Immature natural killer cell (primary cell): ENCODE results near the gene FLT4. TPM values are rescaled to one million over a fixed set of nuclear protein-coding genes. Genes with fewer than 3 reads are reported as not detected.

Source experiments
- DNase-seq, 3 donors: peaks; one replicate each; pipeline ENCODE4 v3.0.0; 2022; ENCODE audit warnings: mixed read lengths in 1 of 3
- H3K27ac Mint-ChIP-seq, 6 donors: one replicate each; pipeline ENCODE4 v1.8.0; 2020; ENCODE audit warnings: mixed read lengths in 6 of 6, mild to moderate bottlenecking in 5 of 6, inconsistent platforms in 4 of 6, moderate library complexity in 3 of 6
- H3K27me3 Mint-ChIP-seq, 3 donors: one replicate each; pipeline ENCODE4 v1.8.0; 2020 to 2021; ENCODE audit warnings: low read depth in 3 of 3, mild to moderate bottlenecking in 3 of 3, mixed read lengths in 3 of 3, moderate library complexity in 3 of 3, inconsistent platforms in 1 of 3
- H3K36me3 Mint-ChIP-seq, 3 donors: one replicate each; pipeline ENCODE4 v1.8.0; 2020; ENCODE audit warnings: mixed read lengths in 3 of 3, inconsistent platforms in 2 of 3, mild to moderate bottlenecking in 2 of 3
- H3K4me1 Mint-ChIP-seq, 2 donors: one replicate each; pipeline ENCODE4 v1.8.0; 2020; ENCODE audit warnings: inconsistent platforms in 2 of 2, mild to moderate bottlenecking in 2 of 2, mixed read lengths in 2 of 2, moderate library complexity in 1 of 2
- H3K4me3 Mint-ChIP-seq, 5 donors: one replicate each; pipeline ENCODE4 v1.8.0; 2020; ENCODE audit warnings: mild to moderate bottlenecking in 5 of 5, mixed read lengths in 5 of 5, inconsistent platforms in 3 of 5, moderate library complexity in 3 of 5
- H3K9me3 Mint-ChIP-seq, 6 donors: one replicate each; pipeline ENCODE4 v1.8.0; 2020; ENCODE audit warnings: mild to moderate bottlenecking in 6 of 6, mixed read lengths in 6 of 6, inconsistent platforms in 4 of 6, moderate library complexity in 3 of 6
- polyA plus RNA-seq, 3 donors: library from polyadenylated mRNA; unstranded; fragments of 300-500 nt; fragmentation: Illumina TruSeq; gene quantifications; one replicate each; pipeline ENCODE4 v1.2.3, GENCODE V29; 2021

FLT4 gene
- polyA plus RNA-seq, 3 donors from 2014 or later, result 0.37 TPM; not detected in 2

DNA sequence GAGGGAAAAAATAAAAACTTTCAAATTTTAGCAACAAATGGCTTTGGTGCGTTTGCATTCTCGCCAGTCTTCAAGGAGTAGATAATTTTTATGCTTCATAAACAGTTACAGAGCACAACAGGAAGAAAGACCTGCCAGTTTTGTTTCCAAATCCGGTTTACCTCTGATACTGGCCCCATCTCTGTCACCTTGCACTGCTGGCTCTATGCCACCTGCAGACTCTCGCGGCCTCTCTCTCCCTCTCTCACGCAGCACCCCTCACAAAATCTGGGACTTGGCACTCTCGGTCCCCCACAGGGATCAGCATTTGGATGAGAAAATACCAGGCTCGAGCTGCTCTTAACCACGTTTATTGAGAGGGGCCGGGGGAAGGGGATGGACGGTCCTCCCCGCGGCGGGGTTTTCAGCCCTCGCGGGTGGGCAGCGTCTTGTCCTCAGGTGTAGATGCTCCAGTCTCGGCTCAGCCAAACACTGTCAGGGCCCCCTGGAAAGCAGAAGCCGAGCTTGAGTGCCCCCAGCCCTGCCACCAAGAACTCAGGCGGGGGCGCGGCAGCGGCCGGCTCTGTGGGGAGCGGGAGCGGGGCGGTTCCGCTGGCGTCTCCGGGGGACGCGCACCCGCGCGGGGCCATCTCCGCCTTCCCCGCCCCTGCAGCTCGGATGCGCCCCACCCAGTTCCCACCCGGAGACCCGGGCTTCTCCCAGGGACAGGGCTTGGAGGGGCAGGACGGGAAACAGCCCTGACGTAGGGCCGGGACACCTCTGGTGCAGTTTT is 59.4 kb downstream of the FLT4 start:
- Mint-ChIP-seq H3K4me1 (peaks cover 0 to 1% of the 10 kb centered on the region in 2 donors), H3K27ac (no peak overlapping the region), H3K27me3 (peaks cover 4 to 20% (median 16%) of the 10 kb centered on the region in 3 donors), H3K36me3 (no peaks in the 10 kb centered on the region), H3K9me3 (no peaks in the 10 kb centered on the region), H3K4me3 (peak overlapping the region in 1 of 5 donors; percentile 10)
- no peak for DNase-seq

DNA sequence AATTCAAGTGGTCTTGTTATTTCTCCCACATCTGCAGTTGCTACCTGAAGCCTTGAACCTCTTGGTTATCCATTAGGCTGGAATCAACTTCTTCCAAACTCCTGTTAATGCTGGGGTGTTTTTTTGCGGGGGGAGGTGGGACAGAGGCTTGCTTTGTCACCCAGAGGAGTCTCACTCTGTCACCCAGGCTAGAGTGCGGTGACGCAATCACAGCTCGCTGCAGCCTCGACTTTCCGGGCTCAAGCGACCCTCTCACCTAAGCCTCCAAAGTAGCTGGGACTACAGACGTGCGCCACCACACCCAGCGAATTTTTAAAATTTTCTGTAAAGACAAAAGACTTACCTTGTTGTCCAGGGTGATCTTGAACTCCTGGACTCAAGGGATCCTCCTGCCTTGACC is 62.5 kb downstream of the FLT4 start:
- H3K27me3 Mint-ChIP-seq, result peaks cover 2 to 14% (median 4%) of the 10 kb centered on the region in 3 donors
- H3K4me1 Mint-ChIP-seq, result no peaks in the 10 kb centered on the region
- H3K4me3 Mint-ChIP-seq, result no peak overlapping the region
- H3K36me3 Mint-ChIP-seq, result no peaks in the 10 kb centered on the region
- no peaks in the 10 kb centered on the region for H3K9me3 Mint-ChIP-seq
- no peak for DNase-seq
- H3K27ac Mint-ChIP-seq, result no peak overlapping the region

- H3K36me3 Mint-ChIP-seq, result no peaks in the 10 kb centered on the region
- no peaks in the 10 kb centered on the region for H3K4me1 Mint-ChIP-seq
- H3K4me3 Mint-ChIP-seq, result no peak overlapping the region
- H3K27me3 Mint-ChIP-seq, result peaks cover 2 to 14% (median 4%) of the 10 kb centered on the region in 3 donors
- H3K27ac Mint-ChIP-seq, result no peak overlapping the region
- no peaks in the 10 kb centered on the region for H3K9me3 Mint-ChIP-seq
- no peak for DNase-seq
Observed at GRCh38 chr5:180586204-180586603, 63.2 kb downstream of the FLT4 start.

DNA sequence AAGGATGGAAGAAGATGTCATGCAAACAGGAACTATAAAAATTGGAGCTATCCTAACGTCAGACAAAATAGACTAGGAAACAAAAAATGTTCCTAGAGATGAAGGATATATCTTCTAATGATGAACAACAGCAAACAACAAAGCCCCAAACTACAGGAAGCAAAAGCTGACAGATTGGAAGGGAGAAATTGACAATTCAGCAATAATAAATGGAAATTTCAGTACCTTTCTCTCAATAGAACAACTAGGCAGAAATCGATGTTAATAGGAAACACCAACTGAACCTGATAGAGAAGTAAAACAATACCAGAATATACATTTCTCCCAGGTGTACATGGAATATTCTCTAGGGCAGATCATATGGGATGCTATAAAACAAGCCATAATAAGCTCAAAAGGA is 65.7 kb downstream of the FLT4 start:
- H3K27me3 Mint-ChIP-seq, result peaks cover 0 to 6% (median 2%) of the 10 kb centered on the region in 3 donors
- H3K4me3 Mint-ChIP-seq, result no peak overlapping the region
- H3K36me3 Mint-ChIP-seq, result no peaks in the 10 kb centered on the region
- no peaks in the 10 kb centered on the region for H3K4me1 Mint-ChIP-seq
- no peak for DNase-seq
- no peaks in the 10 kb centered on the region for H3K9me3 Mint-ChIP-seq
- no peak overlapping the region for H3K27ac Mint-ChIP-seq

DNA sequence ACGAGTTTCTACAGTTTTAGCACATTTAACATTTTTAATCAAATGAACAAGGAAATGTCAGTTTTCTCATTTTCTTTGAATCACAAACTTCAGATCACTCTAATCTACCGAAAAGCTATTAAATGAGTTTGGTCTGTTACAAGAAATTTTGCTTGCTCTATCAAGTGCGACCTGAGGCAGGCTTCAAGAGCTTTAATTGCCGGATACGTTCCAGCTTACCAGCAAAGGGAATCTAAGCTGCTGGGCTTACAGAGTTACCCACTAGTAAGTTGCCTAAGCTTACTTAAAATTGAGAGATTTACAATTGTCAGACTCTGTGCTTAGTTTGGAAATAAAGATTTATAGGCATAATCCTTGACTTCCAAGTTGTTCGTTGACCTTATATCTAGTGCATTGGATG is 68.7 kb downstream of the FLT4 start:
- no peaks in the 10 kb centered on the region for H3K4me1 Mint-ChIP-seq
- DNase-seq, result no peak
- H3K27me3 Mint-ChIP-seq, result peaks cover 0 to 2% (median 0%) of the 10 kb centered on the region in 3 donors
- H3K27ac Mint-ChIP-seq, result peak overlapping the region in 1 of 6 donors; percentile 1
- H3K4me3 Mint-ChIP-seq, result no peak overlapping the region
- peaks cover 6 to 18% (median 6%) of the 10 kb centered on the region in 3 donors for H3K36me3 Mint-ChIP-seq
- H3K9me3 Mint-ChIP-seq, result no peaks in the 10 kb centered on the region

- no peaks in the 10 kb centered on the region for H3K4me1 Mint-ChIP-seq
- H3K4me3 Mint-ChIP-seq, result no peak overlapping the region
- H3K36me3 Mint-ChIP-seq, result peaks cover 6 to 42% (median 39%) of the 10 kb centered on the region in 3 donors
- DNase-seq, result no peak
- H3K27me3 Mint-ChIP-seq, result peaks cover 0 to 2% (median 0%) of the 10 kb centered on the region in 3 donors
- H3K27ac Mint-ChIP-seq, result no peak overlapping the region
- no peaks in the 10 kb centered on the region for H3K9me3 Mint-ChIP-seq
Observed at GRCh38 chr5:180575571-180575970, 73.8 kb downstream of the FLT4 start.

GRCh38 chr5:180568914-180569313 is 80.5 kb downstream of the FLT4 start:
- peaks cover 0 to 2% (median 0%) of the 10 kb centered on the region in 3 donors for H3K27me3 Mint-ChIP-seq
- H3K4me1 Mint-ChIP-seq, result no peaks in the 10 kb centered on the region
- no peaks in the 10 kb centered on the region for H3K9me3 Mint-ChIP-seq
- no peak for DNase-seq
- no peak overlapping the region for H3K4me3 Mint-ChIP-seq
- peak overlapping the region in 1 of 6 donors; percentile 22 for H3K27ac Mint-ChIP-seq
- peaks cover 14 to 56% (median 14%) of the 10 kb centered on the region in 3 donors for H3K36me3 Mint-ChIP-seq

GRCh38 chr5:180563994-180564393 is 85.4 kb downstream of the FLT4 start:
- H3K4me3 Mint-ChIP-seq, result no peak overlapping the region
- peaks cover 14 to 30% (median 17%) of the 10 kb centered on the region in 3 donors for H3K36me3 Mint-ChIP-seq
- H3K4me1 Mint-ChIP-seq, result peaks cover 16 to 29% of the 10 kb centered on the region in 2 donors
- peak overlapping the region in 1 of 6 donors; percentile 49 for H3K27ac Mint-ChIP-seq
- H3K27me3 Mint-ChIP-seq, result peaks cover 0 to 2% (median 0%) of the 10 kb centered on the region in 3 donors
- DNase-seq, result no peak
- H3K9me3 Mint-ChIP-seq, result no peaks in the 10 kb centered on the region

GRCh38 chr5:180558232-180558631 is 91.2 kb downstream of the FLT4 start:
- no peak overlapping the region for H3K27ac Mint-ChIP-seq
- no peak overlapping the region for H3K4me3 Mint-ChIP-seq
- peaks cover 0 to 2% (median 0%) of the 10 kb centered on the region in 3 donors for H3K27me3 Mint-ChIP-seq
- peaks cover 22 to 46% of the 10 kb centered on the region in 2 donors for H3K4me1 Mint-ChIP-seq
- DNase-seq, result no peak
- H3K36me3 Mint-ChIP-seq, result peaks cover 12 to 24% (median 14%) of the 10 kb centered on the region in 3 donors
- no peaks in the 10 kb centered on the region for H3K9me3 Mint-ChIP-seq

DNA sequence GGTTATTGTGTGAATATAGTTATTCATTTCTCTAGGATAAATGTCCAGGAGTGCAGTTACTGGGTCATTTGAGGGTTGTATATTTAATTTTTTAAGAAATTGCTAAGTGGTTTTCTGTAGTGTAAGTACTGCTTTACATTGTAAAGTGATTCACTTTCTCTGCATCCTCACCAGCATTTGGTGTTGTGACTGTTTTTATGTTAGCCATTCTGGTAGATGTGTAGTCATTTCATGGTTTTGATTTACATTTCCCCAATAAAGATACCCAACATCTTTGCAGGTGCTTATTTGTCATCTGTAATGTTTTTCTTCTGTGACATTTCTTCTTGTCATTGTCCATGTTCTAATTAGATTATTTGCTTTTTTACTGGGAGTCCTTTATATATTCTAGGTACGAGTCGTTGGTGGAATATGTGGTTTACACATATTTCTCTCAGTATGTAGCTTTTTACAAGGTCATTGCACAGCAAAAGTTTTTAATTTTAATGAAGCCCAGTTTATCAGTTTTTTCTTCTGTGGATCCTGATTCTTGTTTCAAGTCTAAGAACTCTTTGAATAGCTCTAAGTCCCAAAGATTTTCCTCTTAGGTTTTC is 92.1 kb downstream of the FLT4 start:
- Mint-ChIP-seq H3K4me1 (peaks cover 22 to 46% of the 10 kb centered on the region in 2 donors), H3K4me3 (no peak overlapping the region), H3K27ac (no peak overlapping the region), H3K36me3 (peaks cover 12 to 26% (median 22%) of the 10 kb centered on the region in 3 donors), H3K9me3 (no peaks in the 10 kb centered on the region), H3K27me3 (peaks cover 0 to 2% (median 0%) of the 10 kb centered on the region in 3 donors)
- no peak for DNase-seq

- peaks cover 8 to 23% (median 21%) of the 10 kb centered on the region in 3 donors for H3K36me3 Mint-ChIP-seq
- H3K27me3 Mint-ChIP-seq, result peaks cover 0 to 2% (median 0%) of the 10 kb centered on the region in 3 donors
- H3K4me1 Mint-ChIP-seq, result peaks cover 14 to 35% of the 10 kb centered on the region in 2 donors
- DNase-seq, result no peak
- no peaks in the 10 kb centered on the region for H3K9me3 Mint-ChIP-seq
- no peak overlapping the region for H3K4me3 Mint-ChIP-seq
- no peak overlapping the region for H3K27ac Mint-ChIP-seq
Observed at GRCh38 chr5:180555168-180555921, 94.1 kb downstream of the FLT4 start.

DNA sequence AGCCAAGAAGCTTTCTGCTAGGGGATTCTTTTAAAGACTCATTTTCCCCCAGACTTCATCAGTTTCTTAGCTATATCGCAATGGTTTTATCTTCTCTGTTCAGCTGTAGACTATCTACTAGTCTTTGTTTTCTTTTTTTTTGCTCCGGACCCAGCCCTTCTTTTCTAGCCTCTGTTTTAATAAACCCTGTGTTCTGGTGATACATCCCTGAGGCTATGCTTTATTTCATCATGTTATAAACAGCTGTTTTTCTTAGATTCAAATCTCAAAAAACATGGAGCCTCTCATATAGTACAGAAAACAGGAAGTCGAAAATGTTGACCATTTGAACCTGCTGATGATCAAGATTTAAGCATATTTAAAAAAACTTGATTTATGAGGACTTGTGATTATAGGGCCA is 95.9 kb downstream of the FLT4 start:
- peaks cover 4 to 25% (median 21%) of the 10 kb centered on the region in 3 donors for H3K36me3 Mint-ChIP-seq
- no peaks in the 10 kb centered on the region for H3K9me3 Mint-ChIP-seq
- no peak overlapping the region for H3K4me3 Mint-ChIP-seq
- peaks cover 12 to 26% of the 10 kb centered on the region in 2 donors for H3K4me1 Mint-ChIP-seq
- no peak for DNase-seq
- H3K27me3 Mint-ChIP-seq, result no peaks in the 10 kb centered on the region
- H3K27ac Mint-ChIP-seq, result peak overlapping the region in 2 of 6 donors; percentile 7 to 9
